ENCODE results near the gene RAB5B. TPM values are rescaled to one million over a fixed set of nuclear protein-coding genes. Genes with fewer than 3 reads are reported as not detected.

RAB5B gene
- total RNA-seq, 1 experiment from 2014 or later: 73.9 TPM

GRCh38 chr12:55955800-55956508 lies 17.9 kb upstream of the RAB5B start:
- no peaks in the 10 kb centered on the region for H3K4me1 ChIP-seq (ENCODE audit: insufficient read depth, low read length, poor library complexity, severe bottlenecking)
- ChIA-PET POLR2A (ENCODE audit: low non-redundant PET) (no interaction called here), CTCF (interaction anchor here (0.6 to 1.0 kb wide), 2 partner anchors 16 to 214 kb away, joined by 4 to 5 read pairs; no protein-coding TSS in a partner anchor)
- no peak overlapping the region for H3K27ac ChIP-seq (ENCODE audit: low read depth, low read length, poor library complexity, severe bottlenecking)
- intact Hi-C loops (cut with micrococcal nuclease; ENCODE audit: unreplicated experiment): no loop called here
- TF ChIP-seq CTCF (conservative IDR thresholded peaks at IDR 0.05; ENCODE audit: low read depth, low read length) (no peak; the same call in 1 of the 2 replicates), EZH2 (IDR thresholded peaks at IDR 0.05; ENCODE audit: borderline replicate concordance, low read depth, low read length, poor library complexity, severe bottlenecking) (no peak)
- H3K4me3 ChIP-seq (ENCODE audit: low read depth, low read length, poor library complexity, severe bottlenecking): no peak overlapping the region
- no peak for DNase-seq (ENCODE audit: low spot score)
- no TSS peak for BruUV-seq (replicated peaks)
- no peaks in the 10 kb centered on the region for H3K27me3 ChIP-seq (replicated peaks; ENCODE audit: insufficient read depth, low read depth, low read length, poor library complexity)
- no peaks in the 10 kb centered on the region for H3K36me3 ChIP-seq (ENCODE audit: insufficient read depth, low read length, poor library complexity, severe bottlenecking)
- H3K9me3 ChIP-seq (ENCODE audit: low read depth, low read length, poor library complexity, severe bottlenecking): no peaks in the 10 kb centered on the region

- CTCF ChIA-PET: interaction anchor here (1.0 kb wide), 1 partner anchor 17 kb away, joined by 5 read pairs; no protein-coding TSS in a partner anchor
- intact Hi-C loops (cut with micrococcal nuclease; ENCODE audit: unreplicated experiment): no loop called here
These were observed 16.6 kb upstream of the RAB5B start for GRCh38 chr12:55957106-55957859.

GRCh38 chr12:55963760-55964159 lies 10.1 kb upstream of the RAB5B start:
- CTCF ChIA-PET: interaction anchor here (0.6 kb wide), 1 partner anchor 34 kb away, joined by 3 read pairs; no protein-coding TSS in a partner anchor

More at GRCh38 chr12:55957106-55957859, 16.6 kb upstream of the RAB5B start:
- Histone ChIP-seq H3K27me3 (replicated peaks; ENCODE audit: insufficient read depth, low read depth, low read length, poor library complexity) (no peaks in the 10 kb centered on the region), H3K9me3 (ENCODE audit: low read depth, low read length, poor library complexity, severe bottlenecking) (no peaks in the 10 kb centered on the region), H3K27ac (ENCODE audit: low read depth, low read length, poor library complexity, severe bottlenecking) (no peak overlapping the region), H3K36me3 (ENCODE audit: insufficient read depth, low read length, poor library complexity, severe bottlenecking) (no peaks in the 10 kb centered on the region), H3K4me3 (ENCODE audit: low read depth, low read length, poor library complexity, severe bottlenecking) (no peak overlapping the region), H3K4me1 (ENCODE audit: insufficient read depth, low read length, poor library complexity, severe bottlenecking) (no peaks in the 10 kb centered on the region)
- no TSS peak for BruUV-seq (replicated peaks)
- TF ChIP-seq CTCF (conservative IDR thresholded peaks at IDR 0.05; ENCODE audit: low read depth, low read length) (no peak), EZH2 (IDR thresholded peaks at IDR 0.05; ENCODE audit: borderline replicate concordance, low read depth, low read length, poor library complexity, severe bottlenecking) (no peak)
- POLR2A ChIA-PET (ENCODE audit: low non-redundant PET): no interaction called here
- no peak for DNase-seq (ENCODE audit: low spot score)

More at GRCh38 chr12:55963760-55964159, 10.1 kb upstream of the RAB5B start:
- DNase-seq (ENCODE audit: low spot score): no peak
- TF ChIP-seq EZH2 (IDR thresholded peaks at IDR 0.05; ENCODE audit: borderline replicate concordance, low read depth, low read length, poor library complexity, severe bottlenecking) (no peak), CTCF (conservative IDR thresholded peaks at IDR 0.05; ENCODE audit: low read depth, low read length) (no peak)
- no TSS peak for BruUV-seq (replicated peaks)
- peaks cover 20% of the 10 kb centered on the region for H3K4me1 ChIP-seq (ENCODE audit: insufficient read depth, low read length, poor library complexity, severe bottlenecking)
- H3K4me3 ChIP-seq (ENCODE audit: low read depth, low read length, poor library complexity, severe bottlenecking): no peak overlapping the region
- intact Hi-C loops (cut with micrococcal nuclease; ENCODE audit: unreplicated experiment): no loop called here
- H3K9me3 ChIP-seq (ENCODE audit: low read depth, low read length, poor library complexity, severe bottlenecking): no peaks in the 10 kb centered on the region
- H3K27ac ChIP-seq (ENCODE audit: low read depth, low read length, poor library complexity, severe bottlenecking): no peak overlapping the region
- H3K36me3 ChIP-seq (ENCODE audit: insufficient read depth, low read length, poor library complexity, severe bottlenecking): peaks cover 8% of the 10 kb centered on the region
- H3K27me3 ChIP-seq (replicated peaks; ENCODE audit: insufficient read depth, low read depth, low read length, poor library complexity): no peaks in the 10 kb centered on the region
- POLR2A ChIA-PET (ENCODE audit: low non-redundant PET): no interaction called here

All from A673 (cell line).